HL-60 (cell line): ENCODE measurements around the gene BTBD10.

ENCODE experiments used
- CTCF ChIP-seq: IDR thresholded peaks from one replicate; pipeline ENCODE4 v1.5.1; 2011; ENCODE audit warnings: low read length, control low read depth, inconsistent platforms; ENCODE audit not compliant: insufficient read depth
- GABPA ChIP-seq: IDR thresholded peaks from 2 replicates; pipeline ENCODE4 v1.6.1; 2012; ENCODE audit warnings: low read depth

GRCh38 chr11:13405220-13405619 is 57.8 kb downstream of the BTBD10 start:
- TF ChIP-seq CTCF (no peak), GABPA (no peak)
